GM12865 (cell line): Measurements from ENCODE around the gene FAM229A.

Experiments used
- DNase-seq: peaks from one replicate; pipeline ENCODE4 v3.0.0; 2010; ENCODE audit warnings: low read depth
- H3K4me3 ChIP-seq: 2 replicates; pipeline ENCODE4 v1.5.1; 2011; ENCODE audit warnings: mild to moderate bottlenecking, low read depth, low read length, control low read depth
- TF ChIP-seq, protein P1 (sequence below): IDR thresholded peaks from 2 replicates; pipeline ENCODE4 v1.5.1; 2011; ENCODE audit warnings: low read length, control low read depth, low read depth, inconsistent platforms; ENCODE audit not compliant: insufficient read depth; ENCODE audit errors: missing control alignments

FAM229A gene

DNA sequence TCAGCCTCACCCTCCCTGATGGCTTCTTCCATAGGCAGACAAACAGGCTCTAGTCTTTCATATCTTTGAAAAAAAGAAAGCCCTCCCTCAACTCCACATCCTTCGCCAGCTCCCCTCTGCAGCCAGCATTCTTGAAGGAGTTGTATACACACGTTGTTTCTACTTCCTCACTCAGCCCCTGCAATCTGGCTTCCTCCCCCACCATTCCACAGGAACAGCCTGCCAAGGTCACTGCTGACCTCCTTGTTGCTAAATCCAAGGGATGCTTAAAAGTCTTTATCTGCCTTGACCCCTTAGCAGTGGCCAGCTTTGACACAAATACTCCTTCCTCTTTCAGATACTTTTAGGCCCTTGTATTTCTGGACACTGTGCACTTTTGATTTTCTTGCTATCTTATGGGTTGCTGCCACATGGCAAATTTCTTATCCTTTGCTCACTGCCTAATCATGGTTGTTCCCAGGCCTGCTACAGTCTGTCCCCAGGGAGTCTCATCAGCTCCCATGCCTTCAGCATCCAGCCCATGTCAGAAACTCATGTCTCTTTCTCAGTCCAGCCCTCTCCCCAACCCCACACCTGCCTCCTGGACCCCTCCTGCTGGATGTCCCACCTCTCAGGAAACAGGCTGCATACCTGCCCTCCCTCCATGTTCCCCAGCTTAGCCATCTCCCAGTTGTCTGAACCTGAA, 8.3 kb downstream of the FAM229A start:
- no peak overlapping the region for H3K4me3 ChIP-seq
- no peak for DNase-seq
- TF ChIP-seq, protein P1, sequence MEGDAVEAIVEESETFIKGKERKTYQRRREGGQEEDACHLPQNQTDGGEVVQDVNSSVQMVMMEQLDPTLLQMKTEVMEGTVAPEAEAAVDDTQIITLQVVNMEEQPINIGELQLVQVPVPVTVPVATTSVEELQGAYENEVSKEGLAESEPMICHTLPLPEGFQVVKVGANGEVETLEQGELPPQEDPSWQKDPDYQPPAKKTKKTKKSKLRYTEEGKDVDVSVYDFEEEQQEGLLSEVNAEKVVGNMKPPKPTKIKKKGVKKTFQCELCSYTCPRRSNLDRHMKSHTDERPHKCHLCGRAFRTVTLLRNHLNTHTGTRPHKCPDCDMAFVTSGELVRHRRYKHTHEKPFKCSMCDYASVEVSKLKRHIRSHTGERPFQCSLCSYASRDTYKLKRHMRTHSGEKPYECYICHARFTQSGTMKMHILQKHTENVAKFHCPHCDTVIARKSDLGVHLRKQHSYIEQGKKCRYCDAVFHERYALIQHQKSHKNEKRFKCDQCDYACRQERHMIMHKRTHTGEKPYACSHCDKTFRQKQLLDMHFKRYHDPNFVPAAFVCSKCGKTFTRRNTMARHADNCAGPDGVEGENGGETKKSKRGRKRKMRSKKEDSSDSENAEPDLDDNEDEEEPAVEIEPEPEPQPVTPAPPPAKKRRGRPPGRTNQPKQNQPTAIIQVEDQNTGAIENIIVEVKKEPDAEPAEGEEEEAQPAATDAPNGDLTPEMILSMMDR = no peak

DNA sequence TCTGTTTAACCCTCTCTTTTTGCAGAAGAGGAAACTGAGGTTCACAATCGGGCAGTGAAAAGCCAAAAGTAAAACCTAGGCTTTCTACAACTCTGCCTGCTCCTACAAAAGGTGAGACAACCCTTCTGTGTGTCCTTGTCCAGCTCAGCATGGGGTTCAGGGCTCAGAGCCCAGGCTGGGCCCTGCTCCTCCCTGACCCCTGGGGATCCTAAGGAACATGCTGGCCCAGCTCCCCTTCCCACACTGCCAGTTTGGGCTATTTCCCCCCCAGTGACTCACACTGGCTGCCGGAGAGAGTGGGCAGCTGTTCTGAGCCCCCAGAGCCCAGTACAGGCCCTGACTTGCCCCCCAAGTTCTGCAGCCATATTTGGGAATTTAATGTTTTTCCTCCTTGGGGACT, 8.9 kb downstream of the FAM229A start:
- H3K4me3 ChIP-seq = no peak overlapping the region
- DNase-seq = no peak
- TF ChIP-seq, protein P1 = no peak

DNA sequence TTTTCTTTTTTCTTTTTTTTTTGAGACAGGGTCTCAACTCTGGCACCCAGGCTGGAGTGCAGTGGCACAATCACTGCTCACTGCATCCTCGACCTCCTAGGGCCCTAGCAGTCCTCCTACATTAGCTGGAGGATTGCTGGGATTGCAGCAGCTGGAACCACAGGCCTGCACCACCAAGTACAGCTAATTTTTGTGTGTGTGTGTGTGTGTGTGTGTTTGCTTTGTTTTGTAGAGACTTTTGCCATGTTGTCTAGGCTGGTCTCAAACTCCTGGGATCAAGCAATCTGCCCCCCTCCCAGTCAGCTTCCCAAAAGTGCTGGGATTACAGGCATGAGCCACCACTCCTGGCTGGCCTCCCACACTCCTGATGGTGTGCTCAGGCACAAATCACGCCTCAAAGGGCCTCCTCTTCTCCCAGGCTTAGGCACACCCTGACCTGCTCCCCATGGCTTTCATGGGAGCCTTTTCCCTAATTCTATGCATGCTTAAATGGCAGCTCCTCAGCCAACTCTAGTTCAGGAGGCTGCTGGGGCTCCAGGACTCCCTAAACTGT, 9.4 kb downstream of the FAM229A start:
- DNase-seq = no peak
- TF ChIP-seq, protein P1 = no peak
- no peak overlapping the region for H3K4me3 ChIP-seq

DNA sequence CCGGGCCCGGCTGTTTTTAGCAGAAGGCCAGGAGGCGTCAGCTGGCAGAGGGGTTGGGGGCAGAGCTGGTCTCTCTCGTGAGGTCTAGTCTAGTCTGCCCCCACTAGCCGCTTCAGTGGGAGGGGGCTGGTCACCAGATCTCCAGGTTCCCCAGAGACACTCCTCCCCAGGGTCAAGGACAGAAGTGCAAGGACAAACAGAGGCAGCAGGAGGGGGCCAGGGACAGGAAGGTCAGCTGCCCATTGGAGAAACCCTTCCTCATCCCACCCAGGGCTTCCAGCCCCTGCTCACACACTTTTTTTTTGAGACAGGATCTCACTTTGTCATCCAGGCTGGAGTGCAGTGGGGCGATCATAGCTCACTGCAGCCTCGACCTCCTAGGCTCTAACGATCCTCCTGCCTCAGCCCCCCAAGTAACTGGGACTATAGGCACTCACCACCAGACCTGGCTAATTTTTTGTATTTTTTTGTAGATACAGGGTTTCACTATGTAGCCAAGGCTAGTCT, 10.0 kb downstream of the FAM229A start:
- TF ChIP-seq, protein P1 = no peak
- DNase-seq = no peak
- H3K4me3 ChIP-seq = peak overlapping the region; percentile 52

DNA sequence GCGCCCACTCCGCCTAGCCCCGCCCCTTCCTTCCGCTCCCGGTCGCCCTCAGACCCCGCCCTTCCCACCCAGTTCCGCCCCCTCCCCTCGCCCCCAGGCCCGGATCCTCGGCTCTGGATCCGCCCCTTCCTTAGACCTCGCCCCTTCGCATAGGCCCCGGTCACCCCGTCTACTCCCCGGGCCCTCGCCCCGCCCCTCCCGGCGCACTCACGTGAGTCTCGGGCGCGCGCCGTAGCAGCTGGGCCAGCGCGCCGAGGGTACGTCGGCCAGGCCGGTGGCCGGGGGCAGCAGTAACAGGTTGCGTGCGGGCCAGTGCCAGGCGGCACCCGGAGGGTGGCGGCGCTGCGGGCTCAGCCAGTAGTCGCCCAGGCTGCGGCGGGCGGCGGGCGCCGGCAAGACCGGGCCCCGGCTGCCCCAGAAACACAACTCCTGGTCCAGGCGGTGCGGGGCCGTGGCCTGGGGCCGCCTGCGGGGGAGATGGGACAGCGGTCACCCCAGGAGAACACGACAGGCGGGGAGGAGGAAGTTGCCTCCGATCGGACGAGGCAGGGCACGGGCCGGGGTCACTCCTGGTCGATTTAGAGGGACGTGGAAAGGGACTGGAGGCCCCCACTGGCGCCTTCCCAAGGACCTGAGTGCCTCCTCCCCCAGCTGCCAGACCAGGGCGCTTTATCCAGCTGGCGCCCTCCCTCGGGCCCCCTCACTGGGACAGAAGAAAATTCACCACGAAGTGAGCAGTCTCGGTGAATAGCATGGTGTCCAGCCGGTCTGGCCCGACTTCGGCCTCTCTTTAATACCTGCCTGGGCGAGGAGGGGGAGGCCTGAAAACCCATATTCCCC, 10.7 kb downstream of the FAM229A start:
- peak overlapping the region; percentile 52 for H3K4me3 ChIP-seq
- DNase-seq = peak; percentile 97
- TF ChIP-seq, protein P1 = no peak

DNA sequence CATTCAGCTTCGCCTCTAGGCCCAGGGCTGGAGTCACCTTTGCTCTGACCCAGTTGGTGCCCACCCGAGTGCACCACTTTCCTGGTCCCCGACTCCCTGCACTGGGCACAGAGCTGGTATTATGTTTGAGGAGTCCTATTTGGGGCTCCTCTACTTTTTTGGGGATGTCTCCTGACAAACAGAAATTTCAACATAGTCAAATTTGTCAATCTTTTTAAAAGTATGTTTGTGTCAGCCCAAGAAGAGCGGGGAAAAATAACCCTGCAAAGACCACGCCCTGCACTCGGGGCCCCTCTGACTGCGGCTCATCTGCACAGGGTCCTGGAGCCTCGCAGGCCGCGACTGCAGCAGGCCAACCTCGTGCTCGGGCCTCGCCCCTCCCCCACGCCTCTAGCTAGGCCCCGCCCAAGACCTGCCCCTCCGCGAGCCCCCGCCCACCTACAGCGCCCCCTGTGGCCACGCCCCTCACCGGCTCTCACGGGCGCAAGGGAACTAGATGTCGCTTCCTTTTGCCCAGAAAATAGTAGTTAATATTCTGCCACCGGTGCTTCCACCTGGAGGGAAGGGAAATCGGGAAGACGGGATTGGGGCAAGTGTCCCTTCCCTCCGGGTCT, 11.4 kb downstream of the FAM229A start:
- peak overlapping the region; percentile 52 for H3K4me3 ChIP-seq
- DNase-seq = peak; percentile 90
- TF ChIP-seq, protein P1 = peak; percentile 61
